PC-9 (cell line): ENCODE data around the gene IRS1. TPM values are rescaled to one million over a fixed set of nuclear protein-coding genes. Genes with fewer than 3 reads are reported as not detected.

Source experiments
- BruUV-seq: library from RNA; stranded (reverse); fragments of 400-500 nt; replicated peaks from 2 replicates; lab custom pipeline; 2021; lab: Mats Ljungman, UMichigan
- CTCF ChIA-PET: fragments of 300-600 bp; sonication (Branson Sonifier 250); formaldehyde crosslinking; loops from one replicate; lab custom pipeline; 2022; ENCODE audit warnings: antibody characterized with exemption; lab: Charles Lee
- POLR2A ChIA-PET: fragments of 300-600 bp; sonication (Branson Sonifier 250); formaldehyde crosslinking; loops from one replicate; lab custom pipeline; 2022; ENCODE audit warnings: antibody characterized with exemption; ENCODE audit not compliant: unreplicated experiment; lab: Charles Lee
- DNase-seq, 2 experiments: peaks; one replicate each; pipeline versions ENCODE4 v3.0.0 to v3.0.0-alpha.2; 2015 to 2022; ENCODE audit warnings: mixed read lengths in 1 of 2
- H2AFZ ChIP-seq: fragments of 200-600 bp; sonication (generic); 2 replicates; pipeline ENCODE4 v1.8.1; 2017; ENCODE audit warnings: antibody characterized with exemption
- H3F3A ChIP-seq: fragments of 200-600 bp; sonication (generic); 2 replicates; pipeline ENCODE4 v1.8.1; 2017; ENCODE audit warnings: antibody characterized with exemption, mild to moderate bottlenecking, low read depth; ENCODE audit not compliant: insufficient read depth
- H3K27ac ChIP-seq: fragments of 200-600 bp; sonication (generic); 2 replicates; pipeline ENCODE4 v1.6.1; 2016; ENCODE audit warnings: mixed run types
- H3K27me3 ChIP-seq: fragments of 200-600 bp; sonication (generic); 2 replicates; pipeline ENCODE4 v1.6.1; 2016; ENCODE audit warnings: low read depth, mixed run types; ENCODE audit not compliant: insufficient read depth
- H3K36me3 ChIP-seq: fragments of 200-600 bp; sonication (generic); 2 replicates; pipeline ENCODE4 v1.6.1; 2016; ENCODE audit warnings: low read depth, mixed run types
- H3K4me1 ChIP-seq: fragments of 200-600 bp; sonication (generic); replicated peaks from 2 replicates; pipeline ENCODE4 v1.6.1; 2016; ENCODE audit warnings: mixed run types; ENCODE audit not compliant: insufficient read depth
- H3K4me2 ChIP-seq: fragments of 200-600 bp; sonication (generic); 2 replicates; pipeline ENCODE4 v1.6.1; 2017; ENCODE audit warnings: mixed run types
- H3K4me3 ChIP-seq: fragments of 200-600 bp; sonication (generic); 2 replicates; pipeline ENCODE4 v1.6.1; 2016; ENCODE audit warnings: mixed run types
- H3K79me2 ChIP-seq: fragments of 200-600 bp; sonication (generic); 2 replicates; pipeline ENCODE4 v1.6.1; 2017; ENCODE audit warnings: low read depth, mixed run types
- H3K9me2 ChIP-seq: fragments of 200-600 bp; sonication (generic); 2 replicates; pipeline ENCODE4 v1.8.1; 2017; ENCODE audit warnings: mild to moderate bottlenecking; ENCODE audit not compliant: insufficient read depth
- H3K9me3 ChIP-seq: fragments of 200-600 bp; sonication (generic); 2 replicates; pipeline ENCODE4 v1.8.1; 2016; ENCODE audit warnings: low read depth; ENCODE audit not compliant: insufficient read depth
- H4K20me1 ChIP-seq: fragments of 200-600 bp; sonication (generic); 2 replicates; pipeline ENCODE4 v1.8.1; 2017; ENCODE audit not compliant: insufficient read depth
- EZH2 ChIP-seq: fragments of 200-600 bp; sonication (generic); IDR thresholded peaks from 2 replicates; pipeline ENCODE4 v1.8.0; 2017; ENCODE audit warnings: antibody characterized with exemption, low read depth
- intact Hi-C: fragments of 100-400 bp; cut with micrococcal nuclease; formaldehyde crosslinking; loops from one replicate; pipeline ENCODE4 v1.10.0; 2022; ENCODE audit not compliant: unreplicated experiment
- total RNA-seq: library from RNA; stranded (reverse); gene quantifications from 2 replicates; pipeline ENCODE4 v1.2.3, GENCODE V29; 2021
- TF ChIP-seq, protein P1 (sequence below): fragments of 200-600 bp; sonication (generic); conservative IDR thresholded peaks from 2 replicates; pipeline ENCODE4 v1.6.1; 2017; ENCODE audit warnings: mixed run types, antibody characterized with exemption, mild to moderate bottlenecking, moderate library complexity

The IRS1 gene
- total RNA-seq, 1 experiment from 2014 or later: 28.6 TPM

DNA sequence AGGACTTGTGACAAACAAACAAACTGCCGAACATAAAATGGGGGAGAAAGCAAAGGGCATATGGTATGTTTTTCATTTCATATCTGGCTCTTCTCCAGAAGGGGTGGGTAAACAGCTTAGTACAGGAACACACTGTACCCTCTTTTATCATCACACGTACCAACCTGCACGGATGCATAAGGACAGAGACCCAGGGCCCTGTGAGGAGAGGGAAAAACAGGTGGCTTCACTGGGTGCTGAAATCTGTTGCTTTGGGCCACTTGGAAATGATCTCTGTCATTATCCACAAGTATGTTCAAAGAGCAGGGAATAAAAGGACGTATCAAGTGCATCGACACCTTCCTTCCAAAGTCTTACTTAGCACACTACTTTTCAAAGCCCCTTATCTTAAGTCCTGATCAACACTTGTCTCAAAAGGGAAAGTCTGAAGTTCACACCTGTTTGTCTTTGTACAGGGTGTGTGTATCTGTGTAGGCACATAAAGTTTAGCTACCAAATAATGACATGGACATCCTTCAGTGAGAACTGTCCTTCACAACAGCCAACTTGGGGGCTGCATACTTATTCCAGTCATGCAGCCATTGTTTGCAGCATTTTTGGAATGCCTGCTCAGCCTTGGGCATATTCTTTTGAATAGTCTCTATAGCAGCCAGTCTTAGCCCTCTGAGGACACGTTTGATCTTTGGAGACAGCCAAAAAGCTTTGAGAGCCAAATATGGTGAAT, 60.6 kb downstream of the IRS1 start:
- no peaks in the 10 kb centered on the region; the same call in none of the 2 replicates for H4K20me1 ChIP-seq
- no TSS peak for BruUV-seq
- peaks cover 16% of the 10 kb centered on the region; the same call in 1 of the 2 replicates for H3K4me1 ChIP-seq
- peaks cover 51% of the 10 kb centered on the region for H3K79me2 ChIP-seq
- H3K4me3 ChIP-seq: no peak overlapping the region
- no peaks in the 10 kb centered on the region for H3K9me3 ChIP-seq
- peaks cover 10% of the 10 kb centered on the region for H3F3A ChIP-seq
- DNase-seq: no peak
- TF ChIP-seq, protein P1, sequence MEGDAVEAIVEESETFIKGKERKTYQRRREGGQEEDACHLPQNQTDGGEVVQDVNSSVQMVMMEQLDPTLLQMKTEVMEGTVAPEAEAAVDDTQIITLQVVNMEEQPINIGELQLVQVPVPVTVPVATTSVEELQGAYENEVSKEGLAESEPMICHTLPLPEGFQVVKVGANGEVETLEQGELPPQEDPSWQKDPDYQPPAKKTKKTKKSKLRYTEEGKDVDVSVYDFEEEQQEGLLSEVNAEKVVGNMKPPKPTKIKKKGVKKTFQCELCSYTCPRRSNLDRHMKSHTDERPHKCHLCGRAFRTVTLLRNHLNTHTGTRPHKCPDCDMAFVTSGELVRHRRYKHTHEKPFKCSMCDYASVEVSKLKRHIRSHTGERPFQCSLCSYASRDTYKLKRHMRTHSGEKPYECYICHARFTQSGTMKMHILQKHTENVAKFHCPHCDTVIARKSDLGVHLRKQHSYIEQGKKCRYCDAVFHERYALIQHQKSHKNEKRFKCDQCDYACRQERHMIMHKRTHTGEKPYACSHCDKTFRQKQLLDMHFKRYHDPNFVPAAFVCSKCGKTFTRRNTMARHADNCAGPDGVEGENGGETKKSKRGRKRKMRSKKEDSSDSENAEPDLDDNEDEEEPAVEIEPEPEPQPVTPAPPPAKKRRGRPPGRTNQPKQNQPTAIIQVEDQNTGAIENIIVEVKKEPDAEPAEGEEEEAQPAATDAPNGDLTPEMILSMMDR: no peak
- TF ChIP-seq EZH2: no peak
- H3K36me3 ChIP-seq: peaks cover 17% of the 10 kb centered on the region
- no peak overlapping the region for H3K27ac ChIP-seq
- H3K9me2 ChIP-seq: no peaks in the 10 kb centered on the region
- ChIA-PET POLR2A (no interaction called here), CTCF (no interaction called here)
- intact Hi-C loops: loop anchor here (10.0 kb wide), 1 partner anchor 56 kb away; the partner anchor contains the start of gene IRS1
- H3K27me3 ChIP-seq: no peaks in the 10 kb centered on the region
- H3K4me2 ChIP-seq: no peak overlapping the region
- H2AFZ ChIP-seq: no peak overlapping the region

DNA sequence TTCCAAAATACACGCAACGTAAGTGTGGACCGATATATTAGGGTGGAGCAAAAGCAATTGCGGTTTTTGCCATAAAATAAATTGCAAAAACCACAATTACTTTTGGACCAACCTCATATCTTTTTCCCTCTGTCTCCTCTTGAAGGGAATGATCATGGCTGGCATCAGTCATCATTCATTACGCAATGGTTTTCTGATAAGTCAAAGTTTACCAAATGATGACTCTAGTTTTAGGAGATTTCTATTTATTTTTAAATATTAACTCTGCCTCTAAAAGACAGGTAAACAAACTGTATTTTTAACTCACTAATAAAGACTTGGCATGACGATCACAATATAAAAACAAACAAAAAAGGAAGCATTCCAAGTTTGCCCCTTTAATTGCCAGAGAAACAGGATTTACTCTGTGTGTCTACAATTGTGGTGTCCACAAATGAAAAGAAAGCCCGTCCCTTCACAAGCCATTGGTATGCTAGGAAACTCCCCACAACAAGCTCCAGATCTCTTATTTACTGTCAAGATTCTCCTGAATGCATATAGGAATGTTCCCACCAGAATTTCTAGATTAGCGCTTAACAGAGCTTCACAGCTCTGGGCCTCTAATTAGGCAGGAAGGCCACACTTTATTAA, 61.3 kb downstream of the IRS1 start:
- H3K27me3 ChIP-seq: no peaks in the 10 kb centered on the region
- TF ChIP-seq, protein P1: no peak
- no peak for TF ChIP-seq EZH2
- peaks cover 47% of the 10 kb centered on the region for H3K79me2 ChIP-seq
- H2AFZ ChIP-seq: no peak overlapping the region
- H3K36me3 ChIP-seq: peaks cover 17% of the 10 kb centered on the region
- POLR2A ChIA-PET: no interaction called here
- H4K20me1 ChIP-seq: no peaks in the 10 kb centered on the region; the same call in none of the 2 replicates
- no peak overlapping the region for H3K4me3 ChIP-seq
- no peaks in the 10 kb centered on the region for H3K9me3 ChIP-seq
- peaks cover 16% of the 10 kb centered on the region; the same call in 1 of the 2 replicates for H3K4me1 ChIP-seq
- no peaks in the 10 kb centered on the region for H3K9me2 ChIP-seq
- CTCF ChIA-PET: no interaction called here
- no TSS peak for BruUV-seq
- DNase-seq: no peak
- H3F3A ChIP-seq: peaks cover 10% of the 10 kb centered on the region
- intact Hi-C loops: loop anchor here (10.0 kb wide), 1 partner anchor 56 kb away; the partner anchor contains the start of gene IRS1
- no peak overlapping the region for H3K27ac ChIP-seq
- H3K4me2 ChIP-seq: no peak overlapping the region

DNA sequence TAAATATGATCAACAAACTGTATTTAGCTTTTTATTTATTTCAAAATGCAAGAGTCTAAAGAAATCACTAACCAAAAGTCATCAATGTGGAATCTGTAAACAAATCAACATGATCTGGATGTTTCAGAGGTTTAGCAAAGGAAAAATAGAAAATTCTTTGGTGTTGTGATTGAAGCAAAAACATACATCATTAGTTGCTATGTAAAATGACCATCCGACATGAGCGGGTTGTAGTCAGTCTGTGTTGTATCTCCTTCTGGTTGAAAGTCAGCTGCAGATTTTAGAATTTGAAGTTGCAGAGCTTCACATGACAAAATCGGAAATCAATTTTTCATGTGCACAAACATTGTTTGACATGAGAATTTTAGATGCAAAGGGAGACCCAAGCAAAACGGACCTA, 63.2 kb downstream of the IRS1 start:
- no peak for TF ChIP-seq EZH2
- TF ChIP-seq, protein P1: no peak
- Histone ChIP-seq H3K79me2 (peaks cover 32% of the 10 kb centered on the region), H3K27me3 (no peaks in the 10 kb centered on the region), H3K9me3 (no peaks in the 10 kb centered on the region), H4K20me1 (no peaks in the 10 kb centered on the region; the same call in none of the 2 replicates), H3K27ac (no peak overlapping the region), H3K9me2 (no peaks in the 10 kb centered on the region), H3K4me1 (peaks cover 16% of the 10 kb centered on the region; the same call in 1 of the 2 replicates), H3F3A (peaks cover 10% of the 10 kb centered on the region), H3K4me3 (no peak overlapping the region), H3K36me3 (peaks cover 17% of the 10 kb centered on the region), H3K4me2 (no peak overlapping the region), H2AFZ (no peak overlapping the region)
- POLR2A ChIA-PET: no interaction called here
- intact Hi-C loops: loop anchor here (10.0 kb wide), 1 partner anchor 58 kb away; the partner anchor contains the start of gene IRS1
- CTCF ChIA-PET: no interaction called here
- BruUV-seq: no TSS peak
- DNase-seq: no peak
